Measurements from ENCODE around the gene ADRM1. TPM values are rescaled to one million over a fixed set of nuclear protein-coding genes. Genes with fewer than 3 reads are reported as not detected.

The ADRM1 gene
- total RNA-seq, 1 donor from 2014 or later: 63.9 TPM

GRCh38 chr20:62293111-62293784 is 9.5 kb upstream of the ADRM1 start:
- Histone ChIP-seq H3K4me1 (no peaks in the 10 kb centered on the region), H3K27me3 (ENCODE audit: low read depth) (no peaks in the 10 kb centered on the region), H3K27ac (no peak overlapping the region), H3K9me3 (no peaks in the 10 kb centered on the region), H3K36me3 (peaks cover 80% of the 10 kb centered on the region), H3K4me3 (no peak overlapping the region)
- intact Hi-C loops (cut with DNase I): no loop called here
- ATAC-seq: no peak
- no peak for DNase-seq
- TF ChIP-seq, protein P1, sequence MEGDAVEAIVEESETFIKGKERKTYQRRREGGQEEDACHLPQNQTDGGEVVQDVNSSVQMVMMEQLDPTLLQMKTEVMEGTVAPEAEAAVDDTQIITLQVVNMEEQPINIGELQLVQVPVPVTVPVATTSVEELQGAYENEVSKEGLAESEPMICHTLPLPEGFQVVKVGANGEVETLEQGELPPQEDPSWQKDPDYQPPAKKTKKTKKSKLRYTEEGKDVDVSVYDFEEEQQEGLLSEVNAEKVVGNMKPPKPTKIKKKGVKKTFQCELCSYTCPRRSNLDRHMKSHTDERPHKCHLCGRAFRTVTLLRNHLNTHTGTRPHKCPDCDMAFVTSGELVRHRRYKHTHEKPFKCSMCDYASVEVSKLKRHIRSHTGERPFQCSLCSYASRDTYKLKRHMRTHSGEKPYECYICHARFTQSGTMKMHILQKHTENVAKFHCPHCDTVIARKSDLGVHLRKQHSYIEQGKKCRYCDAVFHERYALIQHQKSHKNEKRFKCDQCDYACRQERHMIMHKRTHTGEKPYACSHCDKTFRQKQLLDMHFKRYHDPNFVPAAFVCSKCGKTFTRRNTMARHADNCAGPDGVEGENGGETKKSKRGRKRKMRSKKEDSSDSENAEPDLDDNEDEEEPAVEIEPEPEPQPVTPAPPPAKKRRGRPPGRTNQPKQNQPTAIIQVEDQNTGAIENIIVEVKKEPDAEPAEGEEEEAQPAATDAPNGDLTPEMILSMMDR (IDR thresholded peaks at IDR 0.05): no peak

DNA sequence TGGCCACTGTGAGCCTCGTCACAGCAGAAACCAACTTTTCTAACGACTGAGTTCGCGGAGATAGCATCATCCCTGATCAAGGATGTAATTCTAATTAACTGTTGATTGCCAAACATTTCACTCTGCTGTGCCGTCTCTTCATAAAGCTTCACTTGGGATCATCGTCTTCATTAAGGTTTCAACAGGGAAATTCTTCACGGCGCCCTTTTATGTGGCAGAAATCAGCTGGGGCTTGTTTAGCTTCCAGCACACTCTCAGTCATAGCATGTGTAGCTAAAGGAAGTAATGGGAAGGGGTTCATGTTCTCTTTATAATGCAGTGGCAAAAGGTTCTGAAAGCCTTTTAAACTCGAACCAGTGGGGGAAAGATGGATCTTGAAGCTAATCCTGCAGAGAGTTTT is 8.9 kb upstream of the ADRM1 start:
- H3K27ac ChIP-seq: no peak overlapping the region
- no peaks in the 10 kb centered on the region for H3K27me3 ChIP-seq (ENCODE audit: low read depth)
- DNase-seq (no peak), ATAC-seq (no peak)
- H3K36me3 ChIP-seq: peaks cover 81% of the 10 kb centered on the region
- no peaks in the 10 kb centered on the region for H3K9me3 ChIP-seq
- no peak overlapping the region for H3K4me3 ChIP-seq
- intact Hi-C loops (cut with DNase I): no loop called here
- H3K4me1 ChIP-seq: no peaks in the 10 kb centered on the region
- TF ChIP-seq, protein P1 (IDR thresholded peaks at IDR 0.05): no peak

GRCh38 chr20:62294516-62294915 is 8.3 kb upstream of the ADRM1 start:
- ATAC-seq: no peak
- no peaks in the 10 kb centered on the region for H3K27me3 ChIP-seq (ENCODE audit: low read depth)
- intact Hi-C loops (cut with DNase I): no loop called here
- H3K36me3 ChIP-seq: peaks cover 75% of the 10 kb centered on the region
- no peak for DNase-seq
- H3K9me3 ChIP-seq: no peaks in the 10 kb centered on the region
- no peak overlapping the region for H3K27ac ChIP-seq
- TF ChIP-seq, protein P1 (IDR thresholded peaks at IDR 0.05): no peak
- H3K4me1 ChIP-seq: no peaks in the 10 kb centered on the region
- no peak overlapping the region for H3K4me3 ChIP-seq

DNA sequence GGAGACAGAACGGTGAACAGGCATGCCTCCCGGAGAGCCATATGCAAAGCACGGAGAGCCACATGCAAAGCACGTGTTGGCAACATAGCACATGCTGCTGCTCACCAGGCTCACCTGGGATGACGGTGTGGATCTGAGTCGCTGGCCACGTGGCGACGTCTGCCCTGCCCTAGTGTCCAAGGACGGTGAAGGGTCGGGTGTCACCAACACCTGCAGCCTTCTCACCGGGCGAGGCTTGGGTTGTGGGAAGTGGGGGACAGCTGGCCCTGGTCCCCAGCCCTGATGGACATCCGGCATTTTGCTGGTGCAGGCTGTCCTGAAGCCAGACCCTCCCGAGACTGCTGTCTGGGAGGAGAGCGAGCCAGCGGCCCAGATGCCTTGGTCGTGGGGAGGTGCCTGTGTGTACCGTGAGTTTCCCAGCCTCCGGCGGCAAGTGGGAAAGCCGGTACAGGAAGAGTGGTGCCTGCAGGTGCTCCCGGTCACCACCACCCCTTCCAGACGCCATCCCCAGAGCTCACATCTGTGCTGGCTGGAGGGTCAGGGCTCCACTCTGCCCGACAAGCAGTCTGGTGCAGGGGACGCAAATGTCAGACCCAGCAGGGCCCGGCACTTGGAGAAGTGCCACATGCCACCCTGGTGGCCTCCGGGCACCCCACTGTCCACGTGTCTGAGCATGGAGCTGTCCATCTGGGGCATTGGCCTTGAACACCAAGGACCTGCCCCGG is 5.9 kb upstream of the ADRM1 start:
- no peaks in the 10 kb centered on the region for H3K9me3 ChIP-seq
- no peaks in the 10 kb centered on the region for H3K4me1 ChIP-seq
- H3K4me3 ChIP-seq: no peak overlapping the region
- H3K27me3 ChIP-seq (ENCODE audit: low read depth): no peaks in the 10 kb centered on the region
- intact Hi-C loops (cut with DNase I): no loop called here
- TF ChIP-seq, protein P1 (IDR thresholded peaks at IDR 0.05): no peak
- H3K36me3 ChIP-seq: peaks cover 51% of the 10 kb centered on the region
- DNase-seq (no peak), ATAC-seq (no peak)
- no peak overlapping the region for H3K27ac ChIP-seq

DNA sequence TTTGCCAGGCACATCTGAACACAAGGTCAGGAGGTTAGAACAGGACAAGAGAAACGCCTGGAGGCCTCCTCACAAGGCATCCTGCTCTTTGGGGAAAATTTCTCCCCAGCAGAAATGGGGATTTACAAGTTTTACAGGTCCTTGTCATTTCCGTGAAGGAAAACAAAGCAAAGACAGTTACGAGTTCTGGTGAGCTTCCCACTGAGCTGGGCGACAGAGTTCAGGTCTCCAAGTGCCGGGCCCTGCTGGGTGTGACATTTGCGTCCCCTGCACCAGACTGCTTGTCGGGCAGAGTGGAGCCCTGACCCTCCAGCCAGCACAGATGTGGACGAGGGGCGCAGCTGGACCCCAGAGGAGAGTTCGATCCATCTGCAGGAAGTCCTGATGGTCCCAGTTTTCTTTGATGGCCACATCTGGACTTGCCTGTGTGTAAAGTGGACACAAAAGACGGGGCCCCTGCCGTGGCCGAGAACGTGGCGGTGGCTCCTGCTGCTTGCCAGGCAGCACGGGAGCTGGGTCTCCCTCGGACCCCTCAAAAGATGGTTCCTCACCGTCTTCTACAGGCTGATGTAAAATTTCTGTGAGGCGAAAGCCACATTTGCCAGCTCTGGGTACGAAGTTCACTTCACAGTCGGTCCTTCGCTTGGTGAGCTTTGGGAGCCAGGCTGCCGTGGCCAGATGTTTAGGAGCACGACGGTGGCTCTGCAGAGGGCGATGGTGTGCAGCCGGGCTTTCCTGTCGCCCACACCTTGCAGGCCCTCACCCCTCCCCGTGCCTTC is 5.2 kb upstream of the ADRM1 start:
- DNase-seq (no peak), ATAC-seq (no peak)
- Histone ChIP-seq H3K36me3 (peaks cover 46% of the 10 kb centered on the region), H3K4me3 (no peak overlapping the region), H3K4me1 (no peaks in the 10 kb centered on the region), H3K27ac (no peak overlapping the region), H3K9me3 (no peaks in the 10 kb centered on the region), H3K27me3 (ENCODE audit: low read depth) (no peaks in the 10 kb centered on the region)
- intact Hi-C loops (cut with DNase I): no loop called here
- TF ChIP-seq, protein P1 (IDR thresholded peaks at IDR 0.05): no peak
